ENCODE results near the gene TMEM185A.
"Not testable (repeated sequence)": the region's sequence is repeated elsewhere in the genome, so short reads cannot be mapped to it uniquely, and the experiment has no call there.

The TMEM185A gene

DNA sequence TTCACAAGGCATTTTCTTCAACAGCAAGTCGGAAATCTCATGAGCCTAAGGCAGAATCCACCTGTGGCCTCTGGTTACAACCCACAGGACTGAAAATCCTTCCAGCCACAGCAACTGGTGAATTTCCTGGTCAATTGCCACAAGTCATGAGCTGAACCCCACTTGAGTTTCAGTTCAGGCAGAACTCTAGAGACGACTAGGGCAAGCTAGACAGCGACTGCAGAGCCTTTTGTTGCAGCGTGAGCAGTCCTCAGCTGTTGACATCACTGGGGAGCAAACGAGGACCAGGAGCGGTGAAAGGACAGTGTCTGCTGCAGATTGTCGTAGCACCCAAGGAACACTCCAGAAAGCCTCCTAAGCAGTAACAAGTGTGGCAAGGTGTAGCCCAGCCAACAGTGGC is 35.6 kb downstream of the TMEM185A start:
- DNase-seq; H3K36me3 Mint-ChIP-seq (ENCODE audit: low read depth); H3K4me1 Mint-ChIP-seq; H3K9me3 Mint-ChIP-seq; H3K27ac Mint-ChIP-seq; H3K27me3 Mint-ChIP-seq; ATAC-seq; H3K4me3 Mint-ChIP-seq: not testable (repeated sequence)

DNA sequence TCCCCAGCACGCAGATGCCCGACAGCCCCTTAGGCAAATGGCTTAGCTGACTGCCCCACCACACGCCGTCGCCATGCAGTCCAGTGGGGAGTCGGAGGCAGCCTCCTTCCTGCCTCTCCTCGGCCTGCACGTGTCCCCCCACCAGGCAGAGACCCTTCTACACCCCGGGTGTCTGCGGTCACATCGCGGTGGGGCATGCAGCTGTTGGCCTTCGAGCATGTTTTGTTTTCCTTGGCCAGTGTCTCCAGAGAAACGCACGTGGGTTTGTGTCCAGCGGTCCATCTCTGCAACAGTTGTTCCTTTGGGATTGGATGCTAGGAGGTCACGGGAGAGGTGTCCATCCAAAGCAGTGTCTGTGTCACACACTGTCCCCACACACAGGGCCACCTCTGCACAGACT is 36.4 kb downstream of the TMEM185A start, which contains the start of gene HSFX2:
HSFX2 (minus strand) TSS at position 101 of the 400 bp plus-strand sequence. CDS start 614 bp downstream, outside the sequence.
- DNase-seq; H3K27me3 Mint-ChIP-seq; ATAC-seq; H3K4me1 Mint-ChIP-seq; H3K36me3 Mint-ChIP-seq (ENCODE audit: low read depth); H3K4me3 Mint-ChIP-seq; H3K27ac Mint-ChIP-seq; H3K9me3 Mint-ChIP-seq: not testable (repeated sequence)

DNA sequence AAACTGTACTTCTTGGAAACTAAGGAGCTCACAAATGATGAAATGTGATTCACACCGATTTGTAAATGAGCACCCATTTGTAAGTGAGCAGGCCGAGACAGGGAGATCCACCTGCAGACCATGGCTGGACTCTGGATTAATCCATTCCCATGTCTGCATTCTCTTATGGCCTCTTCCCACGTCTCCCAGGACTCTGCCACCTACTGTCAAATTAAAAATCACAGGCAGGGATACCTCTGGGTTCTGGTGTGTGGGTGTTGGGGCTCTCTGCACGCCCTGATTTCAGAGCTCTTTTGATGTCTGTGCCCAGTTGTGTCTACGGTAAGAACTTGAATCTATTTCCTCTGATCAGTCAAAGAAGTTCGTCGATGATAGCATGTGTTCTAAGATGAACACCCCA is 40.6 kb downstream of the TMEM185A start:
- H3K36me3 Mint-ChIP-seq (ENCODE audit: low read depth); H3K27me3 Mint-ChIP-seq; DNase-seq; H3K4me3 Mint-ChIP-seq; H3K9me3 Mint-ChIP-seq; H3K4me1 Mint-ChIP-seq; ATAC-seq; H3K27ac Mint-ChIP-seq: not testable (repeated sequence)

DNA sequence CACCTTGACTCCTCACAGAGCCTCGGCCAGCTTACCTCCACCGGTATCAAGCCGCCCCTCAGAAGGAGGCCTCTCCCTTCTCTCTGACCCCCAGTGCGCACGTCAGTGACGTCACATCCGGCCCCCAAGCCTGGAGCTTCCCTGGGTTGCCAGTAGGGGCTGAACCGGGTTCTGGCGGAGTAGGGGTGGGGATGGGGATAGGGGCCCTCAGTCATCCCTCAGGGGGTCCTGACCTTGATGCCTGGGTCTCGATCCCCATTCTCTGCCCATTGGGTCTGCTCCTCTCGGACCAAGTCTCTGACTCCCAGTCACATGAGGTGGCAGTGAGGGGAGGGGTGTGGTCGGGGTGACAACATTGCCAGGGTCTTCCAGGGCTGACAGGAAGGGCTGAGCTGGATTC is 44.2 kb downstream of the TMEM185A start, which contains the start of gene MAGEA9B:
MAGEA9B (minus strand) TSS at position 101 of the 400 bp plus-strand sequence. CDS start 4,280 bp downstream, outside the sequence.
- not testable (repeated sequence) for H3K9me3 Mint-ChIP-seq; H3K4me1 Mint-ChIP-seq; H3K36me3 Mint-ChIP-seq (ENCODE audit: low read depth); H3K27ac Mint-ChIP-seq; DNase-seq; H3K27me3 Mint-ChIP-seq; ATAC-seq; H3K4me3 Mint-ChIP-seq

DNA sequence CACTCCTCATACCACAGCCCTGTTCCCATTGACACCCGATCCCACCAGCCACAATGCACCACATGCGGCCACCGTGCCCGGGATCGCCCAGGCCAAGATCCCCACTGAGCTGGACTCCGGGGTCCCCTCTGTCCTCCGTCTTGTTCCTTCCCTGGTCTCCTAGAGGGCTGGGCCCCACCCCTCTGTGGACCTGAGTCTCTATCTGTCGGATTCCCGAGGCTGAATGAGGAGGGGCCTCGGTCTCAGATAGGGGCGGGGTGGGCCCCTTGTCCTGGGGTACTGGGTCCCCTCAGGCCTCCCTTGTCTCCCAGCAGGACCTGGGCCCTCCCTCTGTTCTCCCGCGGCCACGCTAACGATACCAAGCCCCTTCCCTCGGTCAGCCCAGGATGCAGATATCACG is 46.0 kb downstream of the TMEM185A start:
- H3K36me3 Mint-ChIP-seq (ENCODE audit: low read depth); H3K9me3 Mint-ChIP-seq; H3K4me1 Mint-ChIP-seq; DNase-seq; H3K4me3 Mint-ChIP-seq; ATAC-seq; H3K27ac Mint-ChIP-seq; H3K27me3 Mint-ChIP-seq: not testable (repeated sequence)

DNA sequence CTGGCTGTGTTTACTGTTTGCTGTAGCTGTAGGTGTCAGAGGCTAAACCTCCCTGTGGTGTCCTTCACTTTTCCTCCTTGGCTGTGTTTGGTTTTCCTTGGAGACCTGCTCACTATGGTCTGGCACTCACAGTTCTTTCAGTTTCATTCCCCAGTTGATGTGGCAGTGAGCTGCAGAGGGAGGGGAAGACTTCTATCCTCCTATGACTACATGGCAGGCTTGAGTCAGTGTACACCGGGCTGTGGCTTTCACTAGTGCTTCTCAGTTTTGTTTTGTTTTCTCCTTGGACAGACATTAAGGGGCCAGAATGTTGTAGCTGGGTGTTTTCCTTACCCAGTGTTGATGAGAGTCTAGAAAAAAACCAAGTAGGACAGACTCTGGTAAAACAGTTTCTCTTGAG is 58.1 kb downstream of the TMEM185A start:
- not testable (repeated sequence) for H3K27ac Mint-ChIP-seq; DNase-seq; H3K27me3 Mint-ChIP-seq; H3K36me3 Mint-ChIP-seq (ENCODE audit: low read depth); H3K4me3 Mint-ChIP-seq; H3K9me3 Mint-ChIP-seq
- ATAC-seq, result peak; percentile 99
- H3K4me1 Mint-ChIP-seq, result peaks cover 17% of the 10 kb centered on the region

DNA sequence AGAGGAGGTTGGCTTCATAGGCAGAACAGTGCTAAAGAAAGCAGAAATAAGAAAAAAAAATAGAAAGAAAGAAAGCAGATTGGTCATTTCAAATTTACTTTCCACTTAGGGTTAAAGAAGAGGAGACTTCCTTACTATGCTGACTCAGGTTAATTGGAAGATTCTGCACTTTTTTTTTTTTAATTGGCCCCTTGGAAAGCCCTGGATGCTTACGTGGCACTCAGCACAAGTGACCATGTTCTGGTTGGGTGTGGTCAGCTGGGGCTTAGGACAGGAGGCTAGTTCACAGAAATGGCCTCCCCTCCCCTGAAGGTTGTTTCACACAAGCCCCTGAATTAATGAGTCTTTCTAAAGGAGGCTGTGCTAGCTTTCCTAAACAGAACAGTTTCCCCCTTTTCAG is 58.8 kb downstream of the TMEM185A start:
- Mint-ChIP-seq H3K27me3 (peaks cover 2% of the 10 kb centered on the region), H3K4me3 (no peak overlapping the region), H3K4me1 (peaks cover 17% of the 10 kb centered on the region), H3K9me3 (no peaks in the 10 kb centered on the region), H3K36me3 (ENCODE audit: low read depth) (no peaks in the 10 kb centered on the region), H3K27ac (peak overlapping the region; percentile 74)
- DNase-seq (no peak), ATAC-seq (no peak)

DNA sequence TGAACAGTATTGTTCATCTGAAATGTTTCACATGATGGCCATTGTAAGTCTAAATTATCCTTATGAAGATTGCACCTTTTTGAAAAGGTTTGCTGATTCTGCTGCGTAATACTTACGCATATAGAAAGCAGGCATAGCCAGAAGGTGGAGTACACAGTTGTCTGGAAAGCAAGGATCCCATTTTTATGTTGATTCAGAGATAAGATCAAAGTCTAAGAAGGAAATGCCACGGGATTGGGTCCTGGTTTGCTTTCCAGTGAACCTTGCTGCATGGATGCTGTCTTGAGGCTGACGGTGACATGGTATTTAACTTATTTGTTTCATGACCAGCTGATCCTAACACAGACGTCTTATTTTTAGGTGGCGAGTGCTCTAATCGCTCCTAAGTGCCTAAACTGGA is 59.8 kb downstream of the TMEM185A start:
- Mint-ChIP-seq H3K9me3 (no peaks in the 10 kb centered on the region), H3K4me3 (no peak overlapping the region), H3K27me3 (peaks cover 2% of the 10 kb centered on the region), H3K4me1 (peaks cover 17% of the 10 kb centered on the region), H3K36me3 (ENCODE audit: low read depth) (no peaks in the 10 kb centered on the region), H3K27ac (no peak overlapping the region)
- ATAC-seq (no peak), DNase-seq (no peak)

DNA sequence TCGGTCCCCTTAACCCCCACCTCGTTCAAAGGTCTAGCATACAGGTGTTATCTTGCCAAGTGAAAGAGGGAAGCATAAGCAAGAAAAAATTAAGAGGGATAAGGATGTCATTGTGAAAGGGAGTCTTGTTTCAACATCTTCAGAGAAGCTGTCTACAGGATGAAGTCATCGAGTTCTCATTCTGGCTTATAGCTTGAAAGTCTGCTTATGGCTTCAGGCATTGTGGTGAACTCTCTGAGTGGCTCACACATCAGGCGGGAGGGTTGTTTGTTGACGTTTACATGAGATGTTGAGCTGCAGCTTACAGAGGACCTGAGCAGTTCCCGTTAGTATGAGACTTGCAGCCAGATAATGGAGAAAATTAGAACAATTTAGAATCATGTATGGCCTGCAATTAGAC is 60.9 kb downstream of the TMEM185A start:
- ATAC-seq, result no peak
- Mint-ChIP-seq H3K4me3 (no peak overlapping the region), H3K4me1 (peaks cover 17% of the 10 kb centered on the region), H3K27ac (no peak overlapping the region), H3K9me3 (no peaks in the 10 kb centered on the region), H3K36me3 (ENCODE audit: low read depth) (no peaks in the 10 kb centered on the region), H3K27me3 (peaks cover 2% of the 10 kb centered on the region)
- DNase-seq, result no peak

DNA sequence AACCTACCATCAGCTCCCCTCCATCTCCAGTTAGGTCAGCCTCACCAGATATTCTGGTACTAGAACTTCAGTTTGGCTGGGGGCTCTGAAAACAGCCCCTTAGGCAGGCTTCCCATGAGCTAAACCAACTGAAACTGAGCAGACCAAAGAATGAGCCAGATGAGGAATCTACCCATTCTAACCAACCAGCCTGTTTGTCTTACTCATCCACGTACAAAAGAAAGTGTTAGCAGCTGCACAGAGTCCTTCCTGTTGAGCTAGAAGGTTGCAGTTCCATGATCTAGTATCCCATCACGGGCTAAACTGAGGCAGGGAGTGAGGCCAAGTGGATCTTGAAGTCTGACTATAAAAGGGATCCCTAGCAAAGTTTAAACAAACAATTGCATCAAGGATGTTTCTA is 61.8 kb downstream of the TMEM185A start:
- H3K9me3 Mint-ChIP-seq, result no peaks in the 10 kb centered on the region
- H3K4me3 Mint-ChIP-seq, result no peak overlapping the region
- DNase-seq, result no peak
- ATAC-seq, result peak; percentile 50
- peaks cover 2% of the 10 kb centered on the region for H3K27me3 Mint-ChIP-seq
- no peaks in the 10 kb centered on the region for H3K36me3 Mint-ChIP-seq (ENCODE audit: low read depth)
- H3K4me1 Mint-ChIP-seq, result peaks cover 17% of the 10 kb centered on the region
- H3K27ac Mint-ChIP-seq, result no peak overlapping the region

DNA sequence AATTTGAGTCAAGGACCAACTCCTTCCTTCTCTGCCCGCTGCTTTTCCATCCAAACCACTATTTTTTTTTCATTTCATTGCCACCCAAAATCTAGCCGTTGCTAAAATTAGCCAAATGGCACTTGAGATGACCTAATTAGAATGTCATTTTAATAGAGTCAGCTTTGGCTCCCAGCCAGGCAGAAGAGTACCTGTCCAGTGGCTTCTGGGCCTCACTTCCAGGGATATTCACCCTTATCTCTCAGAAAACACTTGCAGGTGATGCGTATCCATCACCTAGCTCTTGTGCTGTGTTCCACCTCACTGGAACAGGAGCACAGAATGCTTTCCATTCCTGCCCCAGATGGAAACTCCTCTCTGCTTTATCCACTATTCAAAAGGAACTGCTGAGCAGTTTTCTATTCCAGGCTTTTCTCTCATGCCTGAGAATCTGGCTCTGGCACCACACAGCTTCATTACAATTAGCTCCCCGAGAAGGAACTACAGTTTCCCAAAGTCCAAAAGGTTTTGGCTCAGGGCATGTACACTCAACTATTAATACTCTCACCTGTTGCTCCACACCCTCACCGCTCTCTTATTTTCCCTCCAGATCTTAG is 62.8 kb downstream of the TMEM185A start:
- no peaks in the 10 kb centered on the region for H3K9me3 Mint-ChIP-seq
- H3K36me3 Mint-ChIP-seq (ENCODE audit: low read depth), result no peaks in the 10 kb centered on the region
- peaks cover 17% of the 10 kb centered on the region for H3K4me1 Mint-ChIP-seq
- no peak for DNase-seq
- H3K27ac Mint-ChIP-seq, result no peak overlapping the region
- H3K4me3 Mint-ChIP-seq, result no peak overlapping the region
- no peak for ATAC-seq
- peaks cover 2% of the 10 kb centered on the region for H3K27me3 Mint-ChIP-seq

DNA sequence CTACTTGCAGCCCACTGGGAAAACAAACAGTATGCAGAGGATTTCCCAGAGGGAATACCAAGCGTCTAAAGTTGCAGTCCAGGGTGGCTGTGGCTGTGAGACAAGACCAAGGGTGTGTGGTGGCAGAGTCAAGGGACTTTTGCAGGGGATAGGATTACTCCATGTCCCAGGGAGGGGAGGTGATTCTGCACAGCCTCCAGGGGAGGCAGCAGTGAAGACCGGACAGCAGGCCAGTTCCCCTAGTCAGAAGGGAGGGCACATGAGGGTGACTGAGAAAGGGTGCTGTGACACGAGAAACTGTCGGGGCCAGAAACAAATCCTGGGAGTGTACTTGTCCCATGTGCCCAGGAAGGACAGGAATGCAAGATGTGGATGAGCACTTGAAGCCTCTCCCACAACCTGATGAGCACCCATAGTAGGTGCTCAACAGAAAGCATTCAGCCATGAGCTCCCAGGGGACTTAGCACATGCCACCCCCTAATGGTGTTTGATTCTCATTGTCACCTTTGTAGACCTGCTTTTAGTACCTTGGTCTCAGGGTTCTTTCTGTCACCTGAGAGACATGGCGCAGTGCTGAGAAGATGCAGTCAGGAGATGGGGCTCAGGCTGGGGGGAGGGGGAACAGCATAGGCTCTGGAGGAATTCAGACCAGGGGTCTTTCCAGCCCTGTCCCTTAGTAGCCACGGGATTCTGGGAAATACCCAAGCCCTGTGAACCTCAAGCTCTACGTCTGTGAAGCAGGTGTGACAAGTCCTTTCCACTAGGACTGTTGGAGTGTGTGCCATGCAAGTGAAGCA is 63.8 kb downstream of the TMEM185A start:
- H3K36me3 Mint-ChIP-seq (ENCODE audit: low read depth), result no peaks in the 10 kb centered on the region
- ATAC-seq (no peak), DNase-seq (no peak)
- H3K4me3 Mint-ChIP-seq, result no peak overlapping the region
- H3K27ac Mint-ChIP-seq, result no peak overlapping the region
- peaks cover 13% of the 10 kb centered on the region for H3K4me1 Mint-ChIP-seq
- peaks cover 2% of the 10 kb centered on the region for H3K27me3 Mint-ChIP-seq
- no peaks in the 10 kb centered on the region for H3K9me3 Mint-ChIP-seq

DNA sequence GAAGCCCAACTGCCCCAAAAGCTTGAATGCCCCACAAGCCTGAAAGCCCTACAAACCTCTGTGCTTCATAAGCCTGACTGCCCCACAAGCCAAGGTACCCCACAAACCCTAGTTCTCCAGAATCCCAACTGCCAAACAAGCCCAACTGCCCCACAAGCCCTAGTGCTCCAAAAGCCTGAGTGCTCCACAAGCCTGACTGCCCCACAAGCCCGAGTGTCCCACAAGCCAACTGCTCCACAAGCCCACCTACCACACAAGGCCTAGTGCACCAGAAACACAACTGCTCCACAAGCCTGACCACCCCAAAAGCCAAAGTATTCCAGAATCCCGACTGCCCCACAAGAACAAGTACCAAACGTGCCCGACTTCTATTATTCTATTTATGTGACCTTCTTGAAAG is 68.2 kb downstream of the TMEM185A start:
- no peaks in the 10 kb centered on the region for H3K36me3 Mint-ChIP-seq (ENCODE audit: low read depth)
- H3K4me1 Mint-ChIP-seq, result no peaks in the 10 kb centered on the region
- no peaks in the 10 kb centered on the region for H3K27me3 Mint-ChIP-seq
- ATAC-seq (no peak), DNase-seq (no peak)
- no peak overlapping the region for H3K4me3 Mint-ChIP-seq
- H3K27ac Mint-ChIP-seq, result no peak overlapping the region
- no peaks in the 10 kb centered on the region for H3K9me3 Mint-ChIP-seq

DNA sequence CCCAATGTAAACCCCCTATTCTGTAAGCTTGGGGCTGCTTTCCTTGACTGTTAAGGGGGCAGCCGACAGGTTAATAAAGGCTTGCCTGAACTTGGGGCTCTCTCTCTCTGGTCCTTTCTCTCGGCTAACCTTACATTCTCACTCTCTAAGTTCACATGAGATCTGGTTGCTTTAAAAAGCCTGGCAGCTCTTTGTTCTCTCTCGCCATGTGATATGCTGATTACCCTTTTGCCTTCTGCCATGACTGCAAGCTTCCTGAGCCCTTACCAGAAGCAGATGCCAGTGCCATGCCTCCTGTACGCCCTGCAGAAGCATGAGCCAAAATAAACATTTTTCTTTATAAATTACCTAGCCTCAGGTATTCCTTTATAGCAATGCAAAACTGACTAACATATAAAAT is 76.3 kb downstream of the TMEM185A start:
- H3K36me3 Mint-ChIP-seq (ENCODE audit: low read depth); H3K27ac Mint-ChIP-seq; H3K4me3 Mint-ChIP-seq; ATAC-seq; H3K27me3 Mint-ChIP-seq; H3K9me3 Mint-ChIP-seq; DNase-seq; H3K4me1 Mint-ChIP-seq: not testable (repeated sequence)

DNA sequence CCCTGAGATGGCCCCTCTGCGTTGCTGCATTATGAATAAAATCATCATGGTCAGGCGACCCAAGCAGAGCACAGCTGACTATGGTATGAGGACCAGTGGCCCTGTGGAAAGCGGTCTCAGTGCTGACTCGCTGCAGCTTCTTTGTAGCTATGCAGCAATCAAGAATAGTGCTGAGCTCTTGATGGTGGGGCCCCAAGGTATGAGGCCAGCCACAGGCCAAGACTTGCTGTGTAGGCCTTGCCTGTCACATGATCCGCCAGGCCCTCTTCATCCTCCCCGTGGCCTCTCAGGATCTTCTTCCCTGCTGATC is 79.7 kb downstream of the TMEM185A start:
- not testable (repeated sequence) for H3K36me3 Mint-ChIP-seq (ENCODE audit: low read depth); DNase-seq; H3K9me3 Mint-ChIP-seq; H3K4me3 Mint-ChIP-seq; H3K27ac Mint-ChIP-seq; ATAC-seq; H3K27me3 Mint-ChIP-seq; H3K4me1 Mint-ChIP-seq

Measured in activated naive CD8-positive, alpha-beta T cell treated with anti-CD3 and anti-CD28 coated beads, Interleukin-2, amount 50 U/mL, for 24 hours (primary cell).